Measurements from ENCODE around the gene CASK.

- no peak for TF ChIP-seq CTCF (IDR thresholded peaks at IDR 0.05 in 8 of 11, conservative IDR thresholded peaks at IDR 0.05 in 3 of 11)
- TF ChIP-seq POLR2A (IDR thresholded peaks at IDR 0.05): no peak
- TF ChIP-seq POLR2AphosphoS5 (IDR thresholded peaks at IDR 0.05): no peak
Measured at GRCh38 chrX:41478381-41478911, 444.9 kb downstream of the CASK start.
